HepG2 (cell line): ENCODE results near the gene INPP1. TPM values are rescaled to one million over a fixed set of nuclear protein-coding genes. Genes with fewer than 3 reads are reported as not detected.

Experiments
- ATAC-seq: fragments of 200-7000 bp; cut with Tn5 transposase; 3 replicates; pipeline ENCODE4 v1.9.1; 2020; ENCODE audit warnings: mild to moderate bottlenecking, moderate library complexity
- BruUV-seq: library from RNA; stranded (reverse); fragments of 400-500 nt; replicated peaks from 2 replicates; lab custom pipeline; 2021; lab: Mats Ljungman, UMichigan
- CTCF ChIA-PET: fragments of 300-600 bp; formaldehyde crosslinking; extraction: SDS; loops from one replicate; lab custom pipeline; 2021; ENCODE audit warnings: low total read pairs, inconsistent platforms, low intra/inter-chr PET ratio; lab: Yijun Ruan, JAX
- POLR2A ChIA-PET: fragments of 350-600 bp; sonication (Branson Sonifier 250); formaldehyde crosslinking; loops from one replicate; lab custom pipeline; 2020; ENCODE audit warnings: antibody characterized with exemption, inconsistent platforms; lab: Yijun Ruan, JAX
- DNase-seq: peaks from one replicate; pipeline ENCODE4 v3.0.0-alpha.2; 2015; ENCODE audit warnings: low spot score
- FAIRE-seq: peaks from 3 replicates; lab custom pipeline; 2011; peaks lifted over from hg19 to GRCh38; lab: Jason Lieb, UNC
- H2AFZ ChIP-seq: one replicate; pipeline ENCODE4 v1.6.1; 2011; ENCODE audit warnings: low read length, inconsistent platforms
- H3K27ac ChIP-seq: fragments of 300-600 bp; 3 replicates; pipeline ENCODE4 v1.8.0; 2011; ENCODE audit warnings: mixed run types, mild to moderate bottlenecking, mixed read lengths, low read length, inconsistent platforms; ENCODE audit not compliant: insufficient read depth; ENCODE audit errors: extremely low read length
- H3K27me3 ChIP-seq, 2 experiments: fragments of 200-600 bp in 1 of 2; 2 replicates in 1 of 2; 3 replicates in 1 of 2; pipeline versions ENCODE4 v1.6.0 to v1.8.0; 2011; ENCODE audit warnings: low read length in 2 of 2, mild to moderate bottlenecking in 2 of 2, moderate library complexity in 2 of 2, inconsistent platforms in 1 of 2; ENCODE audit not compliant: insufficient read depth in 2 of 2, control insufficient read depth in 1 of 2
- H3K36me3 ChIP-seq, 2 experiments: fragments of 200-600 bp in 1 of 2; replicated peaks in 1 of 2; 2 replicates in 1 of 2; 3 replicates in 1 of 2; pipeline versions ENCODE4 v1.5.1 to v1.8.0; 2011; ENCODE audit warnings: low read length in 2 of 2, inconsistent platforms in 1 of 2; ENCODE audit not compliant: insufficient read depth in 2 of 2, control insufficient read depth in 1 of 2
- H3K4me1 ChIP-seq: 2 replicates; pipeline ENCODE4 v1.5.1; 2012; ENCODE audit warnings: low read length, inconsistent platforms; ENCODE audit not compliant: insufficient read depth
- H3K4me2 ChIP-seq: 2 replicates; pipeline ENCODE4 v1.6.0; 2011; ENCODE audit warnings: low read depth, low read length, inconsistent platforms
- H3K4me3 ChIP-seq, 3 experiments: fragments of 200-600 bp in 1 of 3; sonication (generic), shearing (Covaris generic) in 1 of 3; replicated peaks in 1 of 3; 2 replicates each; pipeline ENCODE4 v1.5.1; 2011 to 2016; ENCODE audit warnings: low read length in 3 of 3, inconsistent platforms in 2 of 3, low read depth in 2 of 3, mild to moderate bottlenecking in 2 of 3, control low read depth in 1 of 3, mixed read lengths in 1 of 3; ENCODE audit not compliant: insufficient read depth in 1 of 3
- H3K79me2 ChIP-seq: one replicate; pipeline ENCODE4 v1.6.1; 2011; ENCODE audit warnings: low read length, inconsistent platforms; ENCODE audit not compliant: insufficient read depth
- H3K9ac ChIP-seq: 2 replicates; pipeline ENCODE4 v1.6.0; 2011; ENCODE audit warnings: mild to moderate bottlenecking, low read depth, low read length, inconsistent platforms; ENCODE audit not compliant: insufficient read depth
- H3K9me3 ChIP-seq: 2 replicates; pipeline ENCODE4 v1.5.1; 2012; ENCODE audit warnings: mild to moderate bottlenecking, low read length
- H4K20me1 ChIP-seq: 2 replicates; pipeline ENCODE4 v1.6.0; 2011; ENCODE audit warnings: inconsistent platforms, mild to moderate bottlenecking, low read length, moderate library complexity; ENCODE audit not compliant: insufficient read depth
- AHR ChIP-seq: IDR thresholded peaks from 2 replicates; pipeline ENCODE4 v1.6.1; 2018; ENCODE audit warnings: missing genetic modification reagents, missing compliant biosample characterization
- HMG20A ChIP-seq: IDR thresholded peaks from 2 replicates; pipeline ENCODE4 v1.6.1; 2016; ENCODE audit warnings: borderline replicate concordance
- HOMEZ ChIP-seq: IDR thresholded peaks from 2 replicates; pipeline ENCODE4 v1.6.1; 2016; ENCODE audit warnings: low read depth
- KLF11 ChIP-seq: IDR thresholded peaks from 2 replicates; pipeline ENCODE4 v1.6.1; 2016; ENCODE audit warnings: missing compliant biosample characterization
- MNT ChIP-seq: fragments of 450-650 bp; IDR thresholded peaks from 2 replicates; pipeline ENCODE4 v1.6.1; 2016
- RAD21 ChIP-seq: fragments of 450-650 bp; formaldehyde crosslinking; IDR thresholded peaks from 2 replicates; pipeline ENCODE4 v1.5.0; 2020; ENCODE audit warnings: mild to moderate bottlenecking
- YEATS4 ChIP-seq: sonication (generic); formaldehyde crosslinking; IDR thresholded peaks from 2 replicates; pipeline ENCODE4 v1.4.0; 2020; ENCODE audit warnings: missing genetic modification reagents, borderline replicate concordance
- ZNF567 ChIP-seq: sonication (generic); formaldehyde crosslinking; IDR thresholded peaks from 2 replicates; pipeline ENCODE4 v1.8.1; 2023; ENCODE audit warnings: mild to moderate bottlenecking, missing genetic modification reagents, borderline replicate concordance
- ZNF83 ChIP-seq: sonication (generic); formaldehyde crosslinking; IDR thresholded peaks from 2 replicates; pipeline ENCODE4 v1.4.0; 2020; ENCODE audit warnings: missing genetic modification reagents, mild to moderate bottlenecking, borderline replicate concordance
- WGBS: methylation state at CpG from one replicate; pipeline ENCODE4 v1.1.6; 2017; ENCODE audit warnings: low lambda C conversion rate; 5-methylcytosine and 5-hydroxymethylcytosine counted together
- in situ Hi-C: cut with HindIII; loops from 2 replicates; pipeline ENCODE4 v1.10.0; 2017; ENCODE audit warnings: low pct_unique_long_range_greater_than_20kb; ENCODE audit not compliant: extremely low pct_ligation_motif_present
- intact Hi-C: fragments of 100-400 bp; cut with micrococcal nuclease; formaldehyde crosslinking; loops from one replicate; pipeline ENCODE4 v1.10.0; 2022; ENCODE audit not compliant: unreplicated experiment
- polyA plus RNA-seq, 8 experiments: library from polyadenylated mRNA; depleted of rRNA in 3 of 8; stranded (reverse) in 7 of 8; unstranded in 1 of 8; fragments of >200 nt; fragmentation: Illumina TruSeq in 4 of 8; extraction: Trizol in 4 of 8; gene quantifications; 2 replicates each; pipeline versions ENCODE4 v1.2.1 to v1.2.3, GENCODE V29; 2011 to 2016; ENCODE audit warnings: low read depth in 4 of 8, missing spikeins in 1 of 8, mixed read lengths in 1 of 8; ENCODE audit not compliant: insufficient read depth in 1 of 8
- total RNA-seq, 5 experiments: library from RNA; depleted of rRNA; stranded (reverse); fragments of >200 nt; fragmentation: Illumina TruSeq; extraction: Trizol; gene quantifications; 2 replicates each; pipeline ENCODE4 v1.2.3, GENCODE V29; 2016; ENCODE audit warnings: low read depth in 1 of 5
- TF ChIP-seq, protein P1 (sequence below): sonication (generic); formaldehyde crosslinking; IDR thresholded peaks from 2 replicates; pipeline ENCODE4 v1.5.0; 2020; ENCODE audit warnings: mild to moderate bottlenecking, missing genetic modification reagents
- TF ChIP-seq, protein P2 (sequence below): sonication (generic); formaldehyde crosslinking; IDR thresholded peaks from 2 replicates; pipeline ENCODE4 v1.9.0; 2021; ENCODE audit warnings: missing genetic modification reagents, borderline replicate concordance
- TF ChIP-seq, protein P3 (sequence below): sonication (generic); formaldehyde crosslinking; IDR thresholded peaks from 2 replicates; pipeline ENCODE4; 2020; ENCODE audit warnings: missing genetic modification reagents, mild to moderate bottlenecking, borderline replicate concordance

The INPP1 gene
- total and polyA plus RNA-seq, 2 of the 13 experiments (the other 11 are each of a cell fraction or from before 2014, with no cell fraction given) = 10.0 to 13.3 TPM

- TF ChIP-seq, protein P1, sequence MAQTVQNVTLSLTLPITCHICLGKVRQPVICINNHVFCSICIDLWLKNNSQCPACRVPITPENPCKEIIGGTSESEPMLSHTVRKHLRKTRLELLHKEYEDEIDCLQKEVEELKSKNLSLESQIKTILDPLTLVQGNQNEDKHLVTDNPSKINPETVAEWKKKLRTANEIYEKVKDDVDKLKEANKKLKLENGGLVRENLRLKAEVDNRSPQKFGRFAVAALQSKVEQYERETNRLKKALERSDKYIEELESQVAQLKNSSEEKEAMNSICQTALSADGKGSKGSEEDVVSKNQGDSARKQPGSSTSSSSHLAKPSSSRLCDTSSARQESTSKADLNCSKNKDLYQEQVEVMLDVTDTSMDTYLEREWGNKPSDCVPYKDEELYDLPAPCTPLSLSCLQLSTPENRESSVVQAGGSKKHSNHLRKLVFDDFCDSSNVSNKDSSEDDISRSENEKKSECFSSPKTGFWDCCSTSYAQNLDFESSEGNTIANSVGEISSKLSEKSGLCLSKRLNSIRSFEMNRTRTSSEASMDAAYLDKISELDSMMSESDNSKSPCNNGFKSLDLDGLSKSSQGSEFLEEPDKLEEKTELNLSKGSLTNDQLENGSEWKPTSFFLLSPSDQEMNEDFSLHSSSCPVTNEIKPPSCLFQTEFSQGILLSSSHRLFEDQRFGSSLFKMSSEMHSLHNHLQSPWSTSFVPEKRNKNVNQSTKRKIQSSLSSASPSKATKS (CRISPR knock-in tag) = 0 out of 2 replicates have a peak, but pooled peaks have one; percentile 48
- TF ChIP-seq ZNF567 (CRISPR knock-in tag) (no peak), KLF11 (no peak)
- TF ChIP-seq, all 625 proteins: peak for 27
Measured at GRCh38 chr2:190355968-190356644, 12.7 kb downstream of the INPP1 start (continued).

- Histone ChIP-seq H3K9ac (no peak overlapping the region), H3K9me3 (no peaks in the 10 kb centered on the region), H3K27me3 (no peaks in the 10 kb centered on the region), H3K4me1 (peaks cover 69% of the 10 kb centered on the region), H3K27ac (no peak overlapping the region), H3K36me3 (no peaks in the 10 kb centered on the region; a peak in 1 of 5 replicates), H2AFZ (no peak overlapping the region), H4K20me1 (no peaks in the 10 kb centered on the region), H3K4me2 (no peak overlapping the region), H3K4me3 (no peak overlapping the region), H3K79me2 (no peaks in the 10 kb centered on the region)
- intact Hi-C loops (no loop called here), in situ Hi-C loops (no loop called here)
- ChIA-PET POLR2A (no interaction called here), CTCF (no interaction called here)
- 97% methylated on average over 2 of the region's 2 CpGs for whole genome bisulfite sequencing
- no TSS peak for BruUV-seq
- no peak for ATAC-seq
- no peak for DNase-seq
- no peak for FAIRE-seq
- TF ChIP-seq AHR (no peak), YEATS4 (CRISPR knock-in tag) (no peak), RAD21 (CRISPR knock-in tag) (no peak), HMG20A (CRISPR knock-in tag) (no peak), MNT (no peak), HOMEZ (CRISPR knock-in tag) (no peak), ZNF83 (no peak)
- TF ChIP-seq, protein P2, sequence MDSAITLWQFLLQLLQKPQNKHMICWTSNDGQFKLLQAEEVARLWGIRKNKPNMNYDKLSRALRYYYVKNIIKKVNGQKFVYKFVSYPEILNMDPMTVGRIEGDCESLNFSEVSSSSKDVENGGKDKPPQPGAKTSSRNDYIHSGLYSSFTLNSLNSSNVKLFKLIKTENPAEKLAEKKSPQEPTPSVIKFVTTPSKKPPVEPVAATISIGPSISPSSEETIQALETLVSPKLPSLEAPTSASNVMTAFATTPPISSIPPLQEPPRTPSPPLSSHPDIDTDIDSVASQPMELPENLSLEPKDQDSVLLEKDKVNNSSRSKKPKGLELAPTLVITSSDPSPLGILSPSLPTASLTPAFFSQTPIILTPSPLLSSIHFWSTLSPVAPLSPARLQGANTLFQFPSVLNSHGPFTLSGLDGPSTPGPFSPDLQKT (CRISPR knock-in tag) = no peak
- TF ChIP-seq, protein P3, sequence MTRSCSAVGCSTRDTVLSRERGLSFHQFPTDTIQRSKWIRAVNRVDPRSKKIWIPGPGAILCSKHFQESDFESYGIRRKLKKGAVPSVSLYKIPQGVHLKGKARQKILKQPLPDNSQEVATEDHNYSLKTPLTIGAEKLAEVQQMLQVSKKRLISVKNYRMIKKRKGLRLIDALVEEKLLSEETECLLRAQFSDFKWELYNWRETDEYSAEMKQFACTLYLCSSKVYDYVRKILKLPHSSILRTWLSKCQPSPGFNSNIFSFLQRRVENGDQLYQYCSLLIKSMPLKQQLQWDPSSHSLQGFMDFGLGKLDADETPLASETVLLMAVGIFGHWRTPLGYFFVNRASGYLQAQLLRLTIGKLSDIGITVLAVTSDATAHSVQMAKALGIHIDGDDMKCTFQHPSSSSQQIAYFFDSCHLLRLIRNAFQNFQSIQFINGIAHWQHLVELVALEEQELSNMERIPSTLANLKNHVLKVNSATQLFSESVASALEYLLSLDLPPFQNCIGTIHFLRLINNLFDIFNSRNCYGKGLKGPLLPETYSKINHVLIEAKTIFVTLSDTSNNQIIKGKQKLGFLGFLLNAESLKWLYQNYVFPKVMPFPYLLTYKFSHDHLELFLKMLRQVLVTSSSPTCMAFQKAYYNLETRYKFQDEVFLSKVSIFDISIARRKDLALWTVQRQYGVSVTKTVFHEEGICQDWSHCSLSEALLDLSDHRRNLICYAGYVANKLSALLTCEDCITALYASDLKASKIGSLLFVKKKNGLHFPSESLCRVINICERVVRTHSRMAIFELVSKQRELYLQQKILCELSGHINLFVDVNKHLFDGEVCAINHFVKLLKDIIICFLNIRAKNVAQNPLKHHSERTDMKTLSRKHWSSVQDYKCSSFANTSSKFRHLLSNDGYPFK (CRISPR knock-in tag) = no peak
Measured at GRCh38 chr2:190357600-190357999, 14.2 kb downstream of the INPP1 start.
